HEK293 (cell line): ENCODE results near the gene PNPLA6.

Source experiments
- ZNF174 ChIP-seq: fragments of 450-650 bp; formaldehyde crosslinking; IDR thresholded peaks from 2 replicates; pipeline ENCODE4 v1.5.0; 2017; ENCODE audit warnings: missing biosample characterization, mild to moderate bottlenecking, missing genetic modification characterization
- ZNF19 ChIP-seq: fragments of 450-650 bp; formaldehyde crosslinking; IDR thresholded peaks from 2 replicates; pipeline ENCODE4; 2016; ENCODE audit warnings: missing biosample characterization, missing genetic modification characterization, low read depth
- ZNF324 ChIP-seq: fragments of 450-650 bp; formaldehyde crosslinking; IDR thresholded peaks from 2 replicates; pipeline ENCODE4 v1.5.1; 2016; ENCODE audit warnings: missing biosample characterization, missing genetic modification characterization
- ZNF335 ChIP-seq: fragments of 450-650 bp; formaldehyde crosslinking; conservative IDR thresholded peaks from 2 replicates; pipeline ENCODE4 v1.5.1; 2016; ENCODE audit warnings: missing biosample characterization, missing genetic modification characterization
- ZNF394 ChIP-seq: fragments of 450-650 bp; formaldehyde crosslinking; IDR thresholded peaks from 2 replicates; pipeline ENCODE4 v1.5.1; 2016; ENCODE audit warnings: missing biosample characterization, missing genetic modification characterization, mild to moderate bottlenecking, moderate library complexity, borderline replicate concordance
- ZNF514 ChIP-seq: fragments of 450-650 bp; formaldehyde crosslinking; IDR thresholded peaks from 2 replicates; pipeline ENCODE4 v1.5.1; 2016; ENCODE audit warnings: missing biosample characterization, missing genetic modification characterization
- ZSCAN23 ChIP-seq: fragments of 450-650 bp; formaldehyde crosslinking; IDR thresholded peaks from 2 replicates; pipeline ENCODE4 v1.5.1; 2016; ENCODE audit warnings: missing biosample characterization, missing genetic modification characterization
- TF ChIP-seq, protein P1 (sequence below): fragments of 450-650 bp; formaldehyde crosslinking; IDR thresholded peaks from 2 replicates; pipeline ENCODE4 v1.5.1; 2017; ENCODE audit warnings: missing biosample characterization, missing genetic modification characterization
- TF ChIP-seq, protein P2 (sequence below): fragments of 450-650 bp; formaldehyde crosslinking; IDR thresholded peaks from 2 replicates; pipeline ENCODE4 v1.5.1; 2016; ENCODE audit warnings: missing biosample characterization, missing genetic modification characterization
- TF ChIP-seq, protein P3 (sequence below): fragments of 450-650 bp; formaldehyde crosslinking; optimal IDR thresholded peaks from 2 replicates; pipeline ENCODE3; 2016; ENCODE audit warnings: missing biosample characterization, mild to moderate bottlenecking, missing genetic modification characterization
- TF ChIP-seq, protein P4 (sequence below): fragments of 450-650 bp; formaldehyde crosslinking; IDR thresholded peaks from 2 replicates; pipeline ENCODE4 v1.5.1; 2016; ENCODE audit warnings: missing biosample characterization, missing genetic modification characterization
- TF ChIP-seq, protein P5 (sequence below): fragments of 450-650 bp; formaldehyde crosslinking; IDR thresholded peaks from 2 replicates; pipeline ENCODE4 v1.5.1; 2016; ENCODE audit warnings: missing biosample characterization, missing genetic modification characterization
- TF ChIP-seq, protein P6 (sequence below): sonication (generic); formaldehyde crosslinking; IDR thresholded peaks from 2 replicates; pipeline ENCODE4 v1.8.1; 2022; ENCODE audit warnings: mild to moderate bottlenecking, moderate library complexity, missing genetic modification reagents

The PNPLA6 gene

DNA sequence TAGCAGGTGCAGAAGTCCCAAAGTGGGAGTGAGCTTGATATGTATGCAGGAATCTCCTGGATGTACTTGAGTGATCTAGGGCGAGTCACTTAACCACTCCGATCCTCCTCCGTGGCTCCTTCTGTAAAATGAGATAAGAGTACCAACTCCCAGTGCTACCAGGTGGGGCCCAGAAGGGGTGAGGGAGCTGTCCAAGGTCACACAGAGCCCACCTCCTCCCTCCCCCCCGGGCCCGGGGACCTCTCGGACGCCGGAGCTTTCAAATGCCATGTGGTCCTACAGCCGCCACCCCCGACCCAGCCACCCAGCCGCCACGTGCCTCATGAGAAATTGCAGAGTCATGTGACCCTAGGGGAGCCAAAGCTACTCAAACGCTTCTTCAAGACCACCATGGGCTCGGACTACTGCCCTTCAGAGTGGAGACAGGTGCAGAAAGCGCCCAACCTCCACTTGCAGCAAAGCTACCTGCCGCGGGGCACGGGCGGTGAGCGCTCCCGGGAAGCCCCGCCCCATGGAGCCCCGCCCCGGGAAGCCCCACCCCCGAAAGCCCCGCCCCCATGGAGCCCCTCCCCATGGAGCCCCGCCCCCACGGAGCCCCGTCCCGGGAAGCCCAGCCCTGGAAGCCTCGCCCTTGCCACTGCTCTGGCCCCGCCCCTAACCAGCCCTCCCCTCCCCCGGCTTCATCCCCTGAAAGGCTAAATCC, 29.7 kb upstream of the PNPLA6 start (continued):
- TF ChIP-seq, protein P1, sequence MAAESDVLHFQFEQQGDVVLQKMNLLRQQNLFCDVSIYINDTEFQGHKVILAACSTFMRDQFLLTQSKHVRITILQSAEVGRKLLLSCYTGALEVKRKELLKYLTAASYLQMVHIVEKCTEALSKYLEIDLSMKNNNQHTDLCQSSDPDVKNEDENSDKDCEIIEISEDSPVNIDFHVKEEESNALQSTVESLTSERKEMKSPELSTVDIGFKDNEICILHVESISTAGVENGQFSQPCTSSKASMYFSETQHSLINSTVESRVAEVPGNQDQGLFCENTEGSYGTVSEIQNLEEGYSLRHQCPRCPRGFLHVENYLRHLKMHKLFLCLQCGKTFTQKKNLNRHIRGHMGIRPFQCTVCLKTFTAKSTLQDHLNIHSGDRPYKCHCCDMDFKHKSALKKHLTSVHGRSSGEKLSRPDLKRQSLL (tag by site-specific recombination), result no peak
- no peak for TF ChIP-seq ZNF514 (tag by site-specific recombination)
- TF ChIP-seq, protein P2, sequence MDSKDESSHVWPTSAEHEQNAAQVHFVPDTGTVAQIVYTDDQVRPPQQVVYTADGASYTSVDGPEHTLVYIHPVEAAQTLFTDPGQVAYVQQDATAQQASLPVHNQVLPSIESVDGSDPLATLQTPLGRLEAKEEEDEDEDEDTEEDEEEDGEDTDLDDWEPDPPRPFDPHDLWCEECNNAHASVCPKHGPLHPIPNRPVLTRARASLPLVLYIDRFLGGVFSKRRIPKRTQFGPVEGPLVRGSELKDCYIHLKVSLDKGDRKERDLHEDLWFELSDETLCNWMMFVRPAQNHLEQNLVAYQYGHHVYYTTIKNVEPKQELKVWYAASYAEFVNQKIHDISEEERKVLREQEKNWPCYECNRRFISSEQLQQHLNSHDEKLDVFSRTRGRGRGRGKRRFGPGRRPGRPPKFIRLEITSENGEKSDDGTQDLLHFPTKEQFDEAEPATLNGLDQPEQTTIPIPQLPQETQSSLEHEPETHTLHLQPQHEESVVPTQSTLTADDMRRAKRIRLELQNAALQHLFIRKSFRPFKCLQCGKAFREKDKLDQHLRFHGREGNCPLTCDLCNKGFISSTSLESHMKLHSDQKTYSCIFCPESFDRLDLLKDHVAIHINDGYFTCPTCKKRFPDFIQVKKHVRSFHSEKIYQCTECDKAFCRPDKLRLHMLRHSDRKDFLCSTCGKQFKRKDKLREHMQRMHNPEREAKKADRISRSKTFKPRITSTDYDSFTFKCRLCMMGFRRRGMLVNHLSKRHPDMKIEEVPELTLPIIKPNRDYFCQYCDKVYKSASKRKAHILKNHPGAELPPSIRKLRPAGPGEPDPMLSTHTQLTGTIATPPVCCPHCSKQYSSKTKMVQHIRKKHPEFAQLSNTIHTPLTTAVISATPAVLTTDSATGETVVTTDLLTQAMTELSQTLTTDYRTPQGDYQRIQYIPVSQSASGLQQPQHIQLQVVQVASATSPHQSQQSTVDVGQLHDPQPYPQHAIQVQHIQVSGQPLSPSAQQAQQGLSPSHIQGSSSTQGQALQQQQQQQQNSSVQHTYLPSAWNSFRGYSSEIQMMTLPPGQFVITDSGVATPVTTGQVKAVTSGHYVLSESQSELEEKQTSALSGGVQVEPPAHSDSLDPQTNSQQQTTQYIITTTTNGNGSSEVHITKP (tag by site-specific recombination), result no peak
- no peak for TF ChIP-seq ZSCAN23 (tag by site-specific recombination)
- TF ChIP-seq, protein P3, sequence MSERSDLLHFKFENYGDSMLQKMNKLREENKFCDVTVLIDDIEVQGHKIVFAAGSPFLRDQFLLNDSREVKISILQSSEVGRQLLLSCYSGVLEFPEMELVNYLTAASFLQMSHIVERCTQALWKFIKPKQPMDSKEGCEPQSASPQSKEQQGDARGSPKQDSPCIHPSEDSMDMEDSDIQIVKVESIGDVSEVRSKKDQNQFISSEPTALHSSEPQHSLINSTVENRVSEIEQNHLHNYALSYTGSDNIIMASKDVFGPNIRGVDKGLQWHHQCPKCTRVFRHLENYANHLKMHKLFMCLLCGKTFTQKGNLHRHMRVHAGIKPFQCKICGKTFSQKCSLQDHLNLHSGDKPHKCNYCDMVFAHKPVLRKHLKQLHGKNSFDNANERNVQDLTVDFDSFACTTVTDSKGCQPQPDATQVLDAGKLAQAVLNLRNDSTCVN (tag by site-specific recombination), result peak; percentile 20
- TF ChIP-seq, protein P4, sequence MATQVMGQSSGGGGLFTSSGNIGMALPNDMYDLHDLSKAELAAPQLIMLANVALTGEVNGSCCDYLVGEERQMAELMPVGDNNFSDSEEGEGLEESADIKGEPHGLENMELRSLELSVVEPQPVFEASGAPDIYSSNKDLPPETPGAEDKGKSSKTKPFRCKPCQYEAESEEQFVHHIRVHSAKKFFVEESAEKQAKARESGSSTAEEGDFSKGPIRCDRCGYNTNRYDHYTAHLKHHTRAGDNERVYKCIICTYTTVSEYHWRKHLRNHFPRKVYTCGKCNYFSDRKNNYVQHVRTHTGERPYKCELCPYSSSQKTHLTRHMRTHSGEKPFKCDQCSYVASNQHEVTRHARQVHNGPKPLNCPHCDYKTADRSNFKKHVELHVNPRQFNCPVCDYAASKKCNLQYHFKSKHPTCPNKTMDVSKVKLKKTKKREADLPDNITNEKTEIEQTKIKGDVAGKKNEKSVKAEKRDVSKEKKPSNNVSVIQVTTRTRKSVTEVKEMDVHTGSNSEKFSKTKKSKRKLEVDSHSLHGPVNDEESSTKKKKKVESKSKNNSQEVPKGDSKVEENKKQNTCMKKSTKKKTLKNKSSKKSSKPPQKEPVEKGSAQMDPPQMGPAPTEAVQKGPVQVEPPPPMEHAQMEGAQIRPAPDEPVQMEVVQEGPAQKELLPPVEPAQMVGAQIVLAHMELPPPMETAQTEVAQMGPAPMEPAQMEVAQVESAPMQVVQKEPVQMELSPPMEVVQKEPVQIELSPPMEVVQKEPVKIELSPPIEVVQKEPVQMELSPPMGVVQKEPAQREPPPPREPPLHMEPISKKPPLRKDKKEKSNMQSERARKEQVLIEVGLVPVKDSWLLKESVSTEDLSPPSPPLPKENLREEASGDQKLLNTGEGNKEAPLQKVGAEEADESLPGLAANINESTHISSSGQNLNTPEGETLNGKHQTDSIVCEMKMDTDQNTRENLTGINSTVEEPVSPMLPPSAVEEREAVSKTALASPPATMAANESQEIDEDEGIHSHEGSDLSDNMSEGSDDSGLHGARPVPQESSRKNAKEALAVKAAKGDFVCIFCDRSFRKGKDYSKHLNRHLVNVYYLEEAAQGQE (tag by site-specific recombination), result peak; percentile 96
- no peak for TF ChIP-seq ZNF19 (tag by site-specific recombination)
- TF ChIP-seq, protein P5, sequence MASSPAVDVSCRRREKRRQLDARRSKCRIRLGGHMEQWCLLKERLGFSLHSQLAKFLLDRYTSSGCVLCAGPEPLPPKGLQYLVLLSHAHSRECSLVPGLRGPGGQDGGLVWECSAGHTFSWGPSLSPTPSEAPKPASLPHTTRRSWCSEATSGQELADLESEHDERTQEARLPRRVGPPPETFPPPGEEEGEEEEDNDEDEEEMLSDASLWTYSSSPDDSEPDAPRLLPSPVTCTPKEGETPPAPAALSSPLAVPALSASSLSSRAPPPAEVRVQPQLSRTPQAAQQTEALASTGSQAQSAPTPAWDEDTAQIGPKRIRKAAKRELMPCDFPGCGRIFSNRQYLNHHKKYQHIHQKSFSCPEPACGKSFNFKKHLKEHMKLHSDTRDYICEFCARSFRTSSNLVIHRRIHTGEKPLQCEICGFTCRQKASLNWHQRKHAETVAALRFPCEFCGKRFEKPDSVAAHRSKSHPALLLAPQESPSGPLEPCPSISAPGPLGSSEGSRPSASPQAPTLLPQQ, result peak; percentile 81
- TF ChIP-seq ZNF394 (tag by site-specific recombination), result peak; percentile 21; the same call in 1 of the 2 replicates
- TF ChIP-seq ZNF335 (tag by site-specific recombination), result peak; percentile 86
- TF ChIP-seq ZNF324 (tag by site-specific recombination), result no peak
- no peak for TF ChIP-seq ZNF174 (tag by site-specific recombination)
- TF ChIP-seq, protein P6, sequence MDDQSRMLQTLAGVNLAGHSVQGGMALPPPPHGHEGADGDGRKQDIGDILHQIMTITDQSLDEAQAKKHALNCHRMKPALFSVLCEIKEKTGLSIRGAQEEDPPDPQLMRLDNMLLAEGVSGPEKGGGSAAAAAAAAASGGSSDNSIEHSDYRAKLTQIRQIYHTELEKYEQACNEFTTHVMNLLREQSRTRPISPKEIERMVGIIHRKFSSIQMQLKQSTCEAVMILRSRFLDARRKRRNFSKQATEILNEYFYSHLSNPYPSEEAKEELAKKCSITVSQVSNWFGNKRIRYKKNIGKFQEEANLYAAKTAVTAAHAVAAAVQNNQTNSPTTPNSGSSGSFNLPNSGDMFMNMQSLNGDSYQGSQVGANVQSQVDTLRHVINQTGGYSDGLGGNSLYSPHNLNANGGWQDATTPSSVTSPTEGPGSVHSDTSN (CRISPR knock-in tag), result no peak
